Measurements from ENCODE around the gene OR6C4. TPM values are rescaled to one million over a fixed set of nuclear protein-coding genes. Genes with fewer than 3 reads are reported as not detected.
"Not testable (repeated sequence)": the region's sequence is repeated elsewhere in the genome, so short reads cannot be mapped to it uniquely, and the experiment has no call there.

Gene OR6C4
- not detected for polyA plus RNA-seq (ENCODE audit: insufficient read length in 10 of 10)
- long read RNA-seq, donor 1, result 0 reads
- long read RNA-seq, donor 2, result 0 reads
- long read RNA-seq, donor 3, result 0 reads
- long read RNA-seq, donor 4, result 0 reads
- long read RNA-seq, donor 5, result 0 reads
- long read RNA-seq, donor 6, result 0 reads
- long read RNA-seq, donor 7, result 0 reads
- long read RNA-seq, donor 8, result 0 reads
- long read RNA-seq, donor 9, result 0 reads

- no peak for DNase-seq
Measured at GRCh38 chr12:55549302-55549701, at the start of gene OR6C4. TSS of gene OR6C4 (plus strand) at chr12:55549602. CDS start at chr12:55551227, 1,625 bp downstream.

- DNase-seq, result no peak
Measured at GRCh38 chr12:55499810-55500252, 49.6 kb upstream of the OR6C4 start.

GRCh38 chr12:55501601-55502000, 47.8 kb upstream of the OR6C4 start:
- DNase-seq, result no peak

GRCh38 chr12:55515696-55516095, 33.7 kb upstream of the OR6C4 start:
- no peak for DNase-seq

GRCh38 chr12:55516391-55516790, 33.0 kb upstream of the OR6C4 start:
- DNase-seq, result no peak

GRCh38 chr12:55548235-55548634, 1.2 kb upstream of the OR6C4 start:
- not testable (repeated sequence) for DNase-seq

GRCh38 chr12:55548756-55549155, 646 bp upstream of the OR6C4 start:
- no peak for DNase-seq

GRCh38 chr12:55554296-55554695, 4.9 kb downstream of the OR6C4 start:
- no peak for DNase-seq

- not testable (repeated sequence) for DNase-seq
Measured at GRCh38 chr12:55570060-55570459, 20.7 kb downstream of the OR6C4 start.

GRCh38 chr12:55570689-55571088, 21.3 kb downstream of the OR6C4 start:
- DNase-seq, result not testable (repeated sequence)

- DNase-seq, result no peak
Measured at GRCh38 chr12:55572168-55572567, 22.8 kb downstream of the OR6C4 start, which contains the start of gene OR2AP1. TSS of gene OR2AP1 (plus strand) at chr12:55572468. CDS start at chr12:55574415, 1,947 bp downstream.

GRCh38 chr12:55582066-55582465, 32.7 kb downstream of the OR6C4 start:
- DNase-seq, result no peak

GRCh38 chr12:55585817-55586216, 36.4 kb downstream of the OR6C4 start:
- no peak for DNase-seq

GRCh38 chr12:55590152-55590551, 40.8 kb downstream of the OR6C4 start:
- not testable (repeated sequence) for DNase-seq

Other genes with a start within 250 kb of the OR6C4 start
- gene OR6C1, start 235.3 kb upstream of the OR6C4 start, polyA plus RNA-seq (ENCODE audit: insufficient read length in 10 of 10), result not detected
- not detected for gene OR6C3, start 218.9 kb upstream of the OR6C4 start, polyA plus RNA-seq (ENCODE audit: insufficient read length in 10 of 10)
- gene OR6C75, start 186.6 kb upstream of the OR6C4 start, polyA plus RNA-seq (ENCODE audit: insufficient read length in 10 of 10), result under 1 TPM in 1 of 10 donors, not detected in 9; 0.09 TPM
- gene OR6C65, start 149.1 kb upstream of the OR6C4 start, polyA plus RNA-seq (ENCODE audit: insufficient read length in 10 of 10), result not detected
- not detected for gene OR6C76, start 123.3 kb upstream of the OR6C4 start, polyA plus RNA-seq (ENCODE audit: insufficient read length in 10 of 10)
- gene OR6C2, start 105.5 kb upstream of the OR6C4 start, polyA plus RNA-seq (ENCODE audit: insufficient read length in 10 of 10), result not detected
- not detected for gene OR6C70, start 79.5 kb upstream of the OR6C4 start, polyA plus RNA-seq (ENCODE audit: insufficient read length in 10 of 10)
- gene OR6C68, start 57.2 kb upstream of the OR6C4 start, polyA plus RNA-seq (ENCODE audit: insufficient read length in 10 of 10), result not detected
- not detected for gene OR2AP1, start 22.9 kb downstream of the OR6C4 start, polyA plus RNA-seq (ENCODE audit: insufficient read length in 10 of 10)
- gene OR10P1, start 87.3 kb downstream of the OR6C4 start, polyA plus RNA-seq (ENCODE audit: insufficient read length in 10 of 10), result not detected
- gene ITGA7, start 158.3 kb downstream of the OR6C4 start, polyA plus RNA-seq (ENCODE audit: insufficient read length in 10 of 10), result 100 to 1,000 TPM; 194 to 443 (median 371) TPM
- 100 to 1,000 TPM in 4 of 10 donors, 10 to 100 TPM in 6; 80.9 to 115 (median 99.5) TPM for gene BLOC1S1, start 166.4 kb downstream of the OR6C4 start, polyA plus RNA-seq (ENCODE audit: insufficient read length in 10 of 10)
- 10 to 100 TPM in 9 of 10 donors, 1 to 10 TPM in 1; 9.3 to 49.9 (median 19.5) TPM for gene RDH5, start 170.8 kb downstream of the OR6C4 start, polyA plus RNA-seq (ENCODE audit: insufficient read length in 10 of 10)
- 100 to 1,000 TPM; 694 to 894 (median 792) TPM for gene CD63, start 179.4 kb downstream of the OR6C4 start, polyA plus RNA-seq (ENCODE audit: insufficient read length in 10 of 10)
- gene GDF11, start 193.5 kb downstream of the OR6C4 start, polyA plus RNA-seq (ENCODE audit: insufficient read length in 10 of 10), result 10 to 100 TPM; 11.0 to 13.9 (median 12.5) TPM

Measured in muscle of back (tissue), 13 donors.